Measurements from ENCODE around the gene ACSL3.

The ACSL3 gene

DNA sequence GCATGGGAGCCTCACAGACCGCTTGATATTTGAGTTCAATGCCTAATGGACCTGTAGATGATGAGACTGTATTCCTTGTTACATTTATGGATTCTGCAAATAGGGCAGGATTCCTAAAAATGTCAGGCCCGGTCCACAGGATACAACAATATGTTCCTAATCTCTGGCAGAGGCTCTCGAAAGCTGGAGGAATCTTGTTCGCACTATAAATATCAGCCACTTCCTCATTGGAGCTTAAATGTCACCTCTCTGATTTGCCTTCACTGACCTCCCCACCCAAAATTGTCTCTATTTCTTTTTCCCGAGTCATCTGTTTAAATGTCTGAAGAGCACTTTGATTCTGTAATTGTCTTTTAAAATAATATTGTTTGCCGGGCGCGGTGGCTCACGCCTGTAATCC lies 12.0 kb upstream of the ACSL3 start:
- Histone ChIP-seq H3K27ac (ENCODE audit: low read depth, low read length) (no peak overlapping the region), H4K20me1 (ENCODE audit: control insufficient read depth, insufficient read depth, low read depth, low read length) (no peaks in the 10 kb centered on the region), H3K4me3 (ENCODE audit: low read length) (no peak overlapping the region), H3K9me2 (replicated peaks; ENCODE audit: control insufficient read depth, low read length) (no peaks in the 10 kb centered on the region), H3K79me2 (ENCODE audit: control insufficient read depth, low read length) (no peaks in the 10 kb centered on the region), H3K27me3 (ENCODE audit: control insufficient read depth, low read length) (peaks cover 2% of the 10 kb centered on the region; the same call in 1 of the 2 replicates), H3F3A (ENCODE audit: control insufficient read depth, insufficient read depth) (no peaks in the 10 kb centered on the region), H3K4me1 (ENCODE audit: control insufficient read depth, low read length) (no peaks in the 10 kb centered on the region), H3K4me2 (ENCODE audit: low read length) (no peak overlapping the region), H3K9me3 (ENCODE audit: control insufficient read depth, insufficient read depth, low read length) (no peaks in the 10 kb centered on the region), H3K36me3 (ENCODE audit: control insufficient read depth, low read length) (no peaks in the 10 kb centered on the region)
- TF ChIP-seq CTCF (IDR thresholded peaks at IDR 0.05; ENCODE audit: low read depth, low read length, poor library complexity, severe bottlenecking) (no peak), EZH2phosphoT487 (IDR thresholded peaks at IDR 0.05; ENCODE audit: borderline replicate concordance, low read length) (no peak)

DNA sequence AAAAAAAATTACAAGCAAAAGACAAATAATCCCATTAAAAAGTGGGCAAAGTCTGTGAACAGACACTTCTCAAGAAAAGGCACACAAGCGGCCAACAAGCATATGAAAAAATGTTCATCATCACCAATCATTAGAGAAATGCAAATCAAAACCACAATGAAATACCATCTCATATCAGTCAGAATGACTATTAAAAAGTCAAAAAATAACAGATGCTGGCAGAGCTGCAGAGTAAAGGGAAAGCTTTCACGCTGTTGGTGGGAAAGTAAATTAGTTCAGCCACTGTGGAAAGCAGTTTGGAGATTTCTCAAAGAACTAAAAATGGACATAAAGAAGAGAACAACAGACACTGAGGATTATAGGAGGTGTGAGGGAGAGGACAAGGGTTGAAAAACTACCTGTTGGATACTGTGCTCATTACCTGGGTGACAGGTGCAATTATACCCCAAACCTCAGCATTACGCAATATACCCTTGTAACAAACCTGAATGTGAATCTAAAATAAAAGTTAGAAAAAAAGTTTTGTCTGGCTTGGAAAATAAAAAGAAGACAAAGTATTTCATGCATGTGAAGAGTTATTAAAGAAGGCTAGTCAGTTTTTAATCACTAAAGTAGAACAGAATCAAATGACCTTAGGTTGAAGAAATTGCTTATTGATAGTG lies 8.7 kb upstream of the ACSL3 start:
- H3K27me3 ChIP-seq (ENCODE audit: control insufficient read depth, low read length), result no peaks in the 10 kb centered on the region; the same call in 1 of the 2 replicates

GRCh38 chr2:222854773-222855700 lies 5.8 kb upstream of the ACSL3 start:
- Histone ChIP-seq H3F3A (ENCODE audit: control insufficient read depth, insufficient read depth) (no peaks in the 10 kb centered on the region), H3K9me3 (ENCODE audit: control insufficient read depth, insufficient read depth, low read length) (no peaks in the 10 kb centered on the region), H3K4me2 (ENCODE audit: low read length) (no peak overlapping the region), H3K27ac (ENCODE audit: low read depth, low read length) (no peak overlapping the region), H3K9me2 (replicated peaks; ENCODE audit: control insufficient read depth, low read length) (no peaks in the 10 kb centered on the region), H4K20me1 (ENCODE audit: control insufficient read depth, insufficient read depth, low read depth, low read length) (no peaks in the 10 kb centered on the region), H3K27me3 (ENCODE audit: control insufficient read depth, low read length) (no peaks in the 10 kb centered on the region; the same call in 1 of the 2 replicates), H3K79me2 (ENCODE audit: control insufficient read depth, low read length) (no peaks in the 10 kb centered on the region), H3K4me1 (ENCODE audit: control insufficient read depth, low read length) (peaks cover 5% of the 10 kb centered on the region), H3K36me3 (ENCODE audit: control insufficient read depth, low read length) (no peaks in the 10 kb centered on the region), H3K4me3 (ENCODE audit: low read length) (no peak overlapping the region)
- TF ChIP-seq CTCF (IDR thresholded peaks at IDR 0.05; ENCODE audit: low read depth, low read length, poor library complexity, severe bottlenecking) (no peak), EZH2phosphoT487 (IDR thresholded peaks at IDR 0.05; ENCODE audit: borderline replicate concordance, low read length) (no peak)

More for the DNA sequence above, 8.7 kb upstream of the ACSL3 start:
- no peaks in the 10 kb centered on the region for H3K9me3 ChIP-seq (ENCODE audit: control insufficient read depth, insufficient read depth, low read length)
- H3K4me3 ChIP-seq (ENCODE audit: low read length), result no peak overlapping the region
- H3K4me1 ChIP-seq (ENCODE audit: control insufficient read depth, low read length), result no peaks in the 10 kb centered on the region
- no peaks in the 10 kb centered on the region for H3K9me2 ChIP-seq (replicated peaks; ENCODE audit: control insufficient read depth, low read length)
- H3F3A ChIP-seq (ENCODE audit: control insufficient read depth, insufficient read depth), result no peaks in the 10 kb centered on the region
- H4K20me1 ChIP-seq (ENCODE audit: control insufficient read depth, insufficient read depth, low read depth, low read length), result no peaks in the 10 kb centered on the region
- no peak overlapping the region for H3K4me2 ChIP-seq (ENCODE audit: low read length)
- TF ChIP-seq CTCF (IDR thresholded peaks at IDR 0.05; ENCODE audit: low read depth, low read length, poor library complexity, severe bottlenecking) (no peak), EZH2phosphoT487 (IDR thresholded peaks at IDR 0.05; ENCODE audit: borderline replicate concordance, low read length) (no peak)
- H3K36me3 ChIP-seq (ENCODE audit: control insufficient read depth, low read length), result no peaks in the 10 kb centered on the region
- H3K79me2 ChIP-seq (ENCODE audit: control insufficient read depth, low read length), result no peaks in the 10 kb centered on the region
- no peak overlapping the region for H3K27ac ChIP-seq (ENCODE audit: low read depth, low read length)

Data from DOHH2 (cell line).